ENCODE data around the gene CCDC92B. TPM values are rescaled to one million over a fixed set of nuclear protein-coding genes. Genes with fewer than 3 reads are reported as not detected.

The CCDC92B gene
- total and polyA plus RNA-seq, 4 experiments from 2014 or later: 0.32 to 0.47 TPM; not detected in 2

GRCh38 chr17:2687074-2687418 lies 62.4 kb downstream of the CCDC92B start:
- CTCF ChIA-PET (ENCODE audit: partially characterized antibody): interaction anchor here (0.9 to 3.6 kb wide), 3 partner anchors 11 to 91 kb away, joined by 3 to 14 read pairs (median 3); no protein-coding TSS in a partner anchor
- Histone ChIP-seq H3K9me3 (ENCODE audit: control insufficient read depth in 1 of 2, low read length in 2 of 2) (no peaks in the 10 kb centered on the region), H3K4me3 (ENCODE audit: low read length in 2 of 2) (no peak overlapping the region), H3K36me3 (ENCODE audit: insufficient read depth, low read length) (peaks cover 22% of the 10 kb centered on the region), H3K27me3 (ENCODE audit: insufficient read depth, low read length) (no peaks in the 10 kb centered on the region), H3K27ac (ENCODE audit: low read depth, low read length) (no peak overlapping the region), H3K4me1 (ENCODE audit: insufficient read depth, low read length) (peaks cover 14% of the 10 kb centered on the region)
- POLR2A ChIA-PET (ENCODE audit: partially characterized antibody): interaction anchor here (0.7 to 1.4 kb wide), 4 partner anchors 21 to 106 kb away, joined by 3 to 7 read pairs (median 4); no protein-coding TSS in a partner anchor
- no peak for DNase-seq
- intact Hi-C loops (cut with micrococcal nuclease): no loop called here
- H3K27me3 Mint-ChIP-seq: no peaks in the 10 kb centered on the region
- H3K36me3 Mint-ChIP-seq: peaks cover 11 to 26% of the 10 kb centered on the region in 2 donors
- H3K4me1 Mint-ChIP-seq: peaks cover 6 to 21% (median 11%) of the 10 kb centered on the region in 4 donors
- peak overlapping the region in 3 of 7 donors; percentile 58 to 87 (median 59) for H3K27ac Mint-ChIP-seq
- no peak overlapping the region for H3K4me3 Mint-ChIP-seq
- no peaks in the 10 kb centered on the region for H3K9me3 Mint-ChIP-seq

DNA sequence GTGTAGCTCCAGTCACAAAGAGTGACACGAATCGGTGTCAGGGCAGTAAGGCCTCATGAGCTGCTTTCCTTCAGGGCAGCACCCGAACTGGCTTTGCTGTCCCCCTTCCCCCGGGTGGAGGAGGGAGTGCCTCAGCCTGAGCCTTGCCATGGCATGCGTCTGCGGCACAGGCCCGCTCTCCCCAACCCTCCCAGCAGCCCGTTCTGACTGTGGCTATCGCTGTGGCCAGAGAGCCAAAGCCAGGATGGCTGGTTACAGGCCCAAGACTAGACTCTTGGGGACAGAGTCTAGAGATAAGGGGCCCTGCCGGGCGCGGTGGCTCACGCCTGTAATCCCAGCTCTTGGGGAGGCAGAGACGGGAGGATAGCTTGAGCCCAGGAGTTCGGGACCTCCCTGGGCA lies 63.8 kb downstream of the CCDC92B start:
- no peaks in the 10 kb centered on the region for H3K27me3 ChIP-seq (ENCODE audit: insufficient read depth, low read length)
- no peak for DNase-seq

DNA sequence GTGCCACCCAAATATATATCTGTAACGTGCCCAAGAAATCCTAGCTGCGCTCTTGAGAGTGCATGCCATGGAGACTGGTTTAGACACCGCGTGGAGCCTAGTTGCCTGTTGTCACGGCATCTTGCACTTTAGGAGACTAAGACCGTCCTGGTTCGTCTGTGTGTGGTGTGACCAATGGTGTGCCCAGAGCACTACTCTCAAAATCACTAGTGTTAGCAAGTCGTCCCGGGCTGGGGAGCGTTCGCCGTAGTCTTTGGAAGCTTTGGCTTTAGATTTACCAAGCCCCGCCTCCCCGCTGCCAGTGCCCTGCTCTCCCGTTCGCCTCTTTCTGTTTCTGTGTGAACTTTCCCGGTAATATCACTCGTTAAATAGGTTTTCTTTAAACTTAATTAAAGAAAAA lies 64.9 kb downstream of the CCDC92B start:
- CTCF ChIA-PET (ENCODE audit: partially characterized antibody): interaction anchor here (3.6 kb wide), 1 partner anchor 10 kb away, joined by 14 read pairs; no protein-coding TSS in a partner anchor
- H3K36me3 ChIP-seq (ENCODE audit: insufficient read depth, low read length): peaks cover 44% of the 10 kb centered on the region

More for the DNA sequence above, 63.8 kb downstream of the CCDC92B start:
- ChIA-PET CTCF (ENCODE audit: partially characterized antibody) (interaction anchor here (3.6 kb wide), 1 partner anchor 12 kb away, joined by 14 read pairs; no protein-coding TSS in a partner anchor), POLR2A (ENCODE audit: partially characterized antibody) (no interaction called here)
- peak overlapping the region in 1 of 7 donors; percentile 40 for H3K27ac Mint-ChIP-seq
- H3K9me3 Mint-ChIP-seq: no peaks in the 10 kb centered on the region
- intact Hi-C loops (cut with micrococcal nuclease): no loop called here
- Histone ChIP-seq H3K36me3 (ENCODE audit: insufficient read depth, low read length) (peaks cover 33% of the 10 kb centered on the region), H3K4me1 (ENCODE audit: insufficient read depth, low read length) (peaks cover 14% of the 10 kb centered on the region), H3K4me3 (ENCODE audit: low read length in 2 of 2) (no peak overlapping the region), H3K27ac (ENCODE audit: low read depth, low read length) (no peak overlapping the region), H3K9me3 (ENCODE audit: control insufficient read depth in 1 of 2, low read length in 2 of 2) (no peaks in the 10 kb centered on the region)
- H3K4me3 Mint-ChIP-seq: no peak overlapping the region
- peaks cover 6 to 21% (median 11%) of the 10 kb centered on the region in 4 donors for H3K4me1 Mint-ChIP-seq
- peaks cover 22 to 40% of the 10 kb centered on the region in 2 donors for H3K36me3 Mint-ChIP-seq
- no peaks in the 10 kb centered on the region for H3K27me3 Mint-ChIP-seq

GRCh38 chr17:2683912-2684311 lies 65.5 kb downstream of the CCDC92B start:
- CTCF ChIA-PET (ENCODE audit: partially characterized antibody): interaction anchor here (0.6 kb wide), 1 partner anchor 107 kb away, joined by 3 read pairs; no protein-coding TSS in a partner anchor
- H3K4me3 Mint-ChIP-seq: peak overlapping the region in 1 of 8 donors; percentile 20
- intact Hi-C loops (cut with micrococcal nuclease): no loop called here
- Histone ChIP-seq H3K4me3 (ENCODE audit: low read length in 2 of 2) (no peak overlapping the region), H3K4me1 (ENCODE audit: insufficient read depth, low read length) (peaks cover 6% of the 10 kb centered on the region), H3K27me3 (ENCODE audit: insufficient read depth, low read length) (no peaks in the 10 kb centered on the region), H3K9me3 (ENCODE audit: control insufficient read depth in 1 of 2, low read length in 2 of 2) (no peaks in the 10 kb centered on the region), H3K27ac (ENCODE audit: low read depth, low read length) (no peak overlapping the region), H3K36me3 (ENCODE audit: insufficient read depth, low read length) (peaks cover 48% of the 10 kb centered on the region)
- no peaks in the 10 kb centered on the region for H3K27me3 Mint-ChIP-seq
- no peaks in the 10 kb centered on the region for H3K9me3 Mint-ChIP-seq
- peaks cover 5 to 15% (median 8%) of the 10 kb centered on the region in 4 donors for H3K4me1 Mint-ChIP-seq
- H3K36me3 Mint-ChIP-seq: peaks cover 38 to 54% of the 10 kb centered on the region in 2 donors
- DNase-seq: no peak
- POLR2A ChIA-PET (ENCODE audit: partially characterized antibody): no interaction called here
- no peak overlapping the region for H3K27ac Mint-ChIP-seq

More for the DNA sequence above, 64.9 kb downstream of the CCDC92B start:
- H3K27ac Mint-ChIP-seq: peak overlapping the region in 2 of 7 donors; percentile 11 to 35
- Histone ChIP-seq H3K9me3 (ENCODE audit: control insufficient read depth in 1 of 2, low read length in 2 of 2) (no peaks in the 10 kb centered on the region), H3K4me3 (ENCODE audit: low read length in 2 of 2) (no peak overlapping the region), H3K27me3 (ENCODE audit: insufficient read depth, low read length) (no peaks in the 10 kb centered on the region), H3K27ac (ENCODE audit: low read depth, low read length) (no peak overlapping the region), H3K4me1 (ENCODE audit: insufficient read depth, low read length) (peaks cover 12% of the 10 kb centered on the region)
- peaks cover 6 to 21% (median 11%) of the 10 kb centered on the region in 4 donors for H3K4me1 Mint-ChIP-seq
- H3K36me3 Mint-ChIP-seq: peaks cover 31 to 48% of the 10 kb centered on the region in 2 donors
- H3K4me3 Mint-ChIP-seq: no peak overlapping the region
- intact Hi-C loops (cut with micrococcal nuclease): no loop called here
- no peak for DNase-seq
- H3K9me3 Mint-ChIP-seq: no peaks in the 10 kb centered on the region
- POLR2A ChIA-PET (ENCODE audit: partially characterized antibody): no interaction called here
- H3K27me3 Mint-ChIP-seq: no peaks in the 10 kb centered on the region

- peaks cover 0 to 3% (median 2%) of the 10 kb centered on the region in 4 donors for H3K4me1 Mint-ChIP-seq
- POLR2A ChIA-PET (ENCODE audit: partially characterized antibody): no interaction called here
- intact Hi-C loops (cut with micrococcal nuclease): no loop called here
- H3K36me3 Mint-ChIP-seq: peaks cover 38 to 53% of the 10 kb centered on the region in 2 donors
- DNase-seq: no peak
- no peak overlapping the region for H3K27ac Mint-ChIP-seq
- H3K9me3 ChIP-seq (ENCODE audit: control insufficient read depth in 1 of 2, low read length in 2 of 2): no peaks in the 10 kb centered on the region
- H3K27me3 Mint-ChIP-seq: no peaks in the 10 kb centered on the region
- no peak overlapping the region for H3K4me3 Mint-ChIP-seq
- CTCF ChIA-PET (ENCODE audit: partially characterized antibody): no interaction called here
- H3K36me3 ChIP-seq (ENCODE audit: insufficient read depth, low read length): peaks cover 54% of the 10 kb centered on the region
- no peak overlapping the region for H3K4me3 ChIP-seq (ENCODE audit: low read length in 2 of 2)
- H3K27ac ChIP-seq (ENCODE audit: low read depth, low read length): no peak overlapping the region
- H3K9me3 Mint-ChIP-seq: no peaks in the 10 kb centered on the region
- no peaks in the 10 kb centered on the region for H3K27me3 ChIP-seq (ENCODE audit: insufficient read depth, low read length)
- no peaks in the 10 kb centered on the region for H3K4me1 ChIP-seq (ENCODE audit: insufficient read depth, low read length)
Measured at GRCh38 chr17:2682176-2682938, 67.1 kb downstream of the CCDC92B start.

GRCh38 chr17:2681650-2682049 lies 67.8 kb downstream of the CCDC92B start:
- no peaks in the 10 kb centered on the region for H3K4me1 ChIP-seq (ENCODE audit: insufficient read depth, low read length)
- POLR2A ChIA-PET (ENCODE audit: partially characterized antibody): no interaction called here
- H3K27ac ChIP-seq (ENCODE audit: low read depth, low read length): no peak overlapping the region
- peaks cover 58% of the 10 kb centered on the region for H3K36me3 ChIP-seq (ENCODE audit: insufficient read depth, low read length)
- Mint-ChIP-seq H3K9me3 (no peaks in the 10 kb centered on the region), H3K4me3 (no peak overlapping the region), H3K27ac (no peak overlapping the region), H3K27me3 (no peaks in the 10 kb centered on the region), H3K4me1 (peaks cover 0 to 3% (median 2%) of the 10 kb centered on the region in 4 donors), H3K36me3 (peaks cover 39 to 59% of the 10 kb centered on the region in 2 donors)
- intact Hi-C loops (cut with micrococcal nuclease): no loop called here
- CTCF ChIA-PET (ENCODE audit: partially characterized antibody): no interaction called here
- H3K27me3 ChIP-seq (ENCODE audit: insufficient read depth, low read length): no peaks in the 10 kb centered on the region
- no peak for DNase-seq
- H3K4me3 ChIP-seq (ENCODE audit: low read length in 2 of 2): no peak overlapping the region
- H3K9me3 ChIP-seq (ENCODE audit: control insufficient read depth in 1 of 2, low read length in 2 of 2): no peaks in the 10 kb centered on the region

DNA sequence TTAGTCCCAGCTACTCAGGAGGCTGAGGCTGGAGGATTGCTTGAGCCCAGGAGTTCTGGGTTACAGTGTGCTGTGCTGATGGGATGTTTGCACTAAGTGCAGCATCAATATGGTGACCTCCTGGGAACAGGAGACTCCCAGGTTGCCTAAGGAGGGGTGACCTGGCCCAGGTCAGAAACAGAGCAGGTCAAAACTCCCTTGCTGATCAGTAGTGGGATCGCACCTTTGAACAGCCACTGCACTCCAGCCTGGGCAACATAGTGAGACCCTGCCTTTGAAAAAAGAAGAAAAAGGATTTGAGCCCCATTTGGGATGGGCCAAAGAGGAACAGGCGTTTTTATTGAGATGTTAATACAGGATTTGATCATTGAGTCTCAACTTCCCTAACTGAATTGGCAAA lies 68.5 kb downstream of the CCDC92B start:
- intact Hi-C loops (cut with micrococcal nuclease): no loop called here
- H3K9me3 Mint-ChIP-seq: no peaks in the 10 kb centered on the region
- no peak overlapping the region for H3K4me3 ChIP-seq (ENCODE audit: low read length in 2 of 2)
- H3K36me3 Mint-ChIP-seq: peaks cover 42 to 62% of the 10 kb centered on the region in 2 donors
- H3K36me3 ChIP-seq (ENCODE audit: insufficient read depth, low read length): peaks cover 58% of the 10 kb centered on the region
- no peak overlapping the region for H3K4me3 Mint-ChIP-seq
- ChIA-PET CTCF (ENCODE audit: partially characterized antibody) (no interaction called here), POLR2A (ENCODE audit: partially characterized antibody) (no interaction called here)
- H3K4me1 ChIP-seq (ENCODE audit: insufficient read depth, low read length): no peaks in the 10 kb centered on the region
- H3K27ac Mint-ChIP-seq: peak overlapping the region in 1 of 7 donors; percentile 29
- no peaks in the 10 kb centered on the region for H3K27me3 ChIP-seq (ENCODE audit: insufficient read depth, low read length)
- H3K4me1 Mint-ChIP-seq: peaks cover 0 to 3% (median 2%) of the 10 kb centered on the region in 4 donors
- H3K9me3 ChIP-seq (ENCODE audit: control insufficient read depth in 1 of 2, low read length in 2 of 2): no peaks in the 10 kb centered on the region
- H3K27ac ChIP-seq (ENCODE audit: low read depth, low read length): no peak overlapping the region
- H3K27me3 Mint-ChIP-seq: no peaks in the 10 kb centered on the region
- DNase-seq: no peak
